ENCODE results near the gene PRR15L. TPM values are rescaled to one million over a fixed set of nuclear protein-coding genes. Genes with fewer than 3 reads are reported as not detected.
"Not testable (repeated sequence)": the region's sequence is repeated elsewhere in the genome, so short reads cannot be mapped to it uniquely, and the experiment has no call there.

PRR15L gene
- polyA plus RNA-seq, 4 donors = 15.8 to 26.7 (median 23.0) TPM

- peak; percentile 77 to 94 (median 83) for DNase-seq (ENCODE audit: low read depth in 4 of 4, low spot score in 2 of 4)
Measured at GRCh38 chr17:47941246-47942095, 16.2 kb downstream of the PRR15L start, which contains the start of gene PNPO. Gene PNPO (plus strand): TSS chr17:47941571. CDS start chr17:47941676, 105 bp downstream.

DNA sequence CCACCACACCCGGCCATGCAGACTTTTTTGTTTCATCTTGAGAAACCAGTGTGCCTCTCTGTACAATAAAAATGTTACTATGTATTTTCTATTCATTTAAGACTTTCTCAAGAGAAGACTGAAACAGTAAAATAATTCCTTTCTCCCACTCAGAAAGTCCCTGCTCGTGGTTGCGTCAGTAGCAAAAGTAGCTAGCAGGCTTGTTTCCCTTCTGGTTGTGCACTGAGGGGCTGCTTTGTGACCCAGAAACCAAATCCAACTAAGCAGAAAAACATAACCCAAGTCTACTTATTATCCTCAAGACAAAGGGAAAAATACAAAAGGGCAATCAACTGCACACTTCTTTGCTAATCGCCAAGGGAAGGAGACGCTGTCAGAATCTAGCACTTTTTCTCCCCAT lies 19.7 kb downstream of the PRR15L start:
- no peak for DNase-seq (ENCODE audit: low read depth in 4 of 4, low spot score in 2 of 4)

DNA sequence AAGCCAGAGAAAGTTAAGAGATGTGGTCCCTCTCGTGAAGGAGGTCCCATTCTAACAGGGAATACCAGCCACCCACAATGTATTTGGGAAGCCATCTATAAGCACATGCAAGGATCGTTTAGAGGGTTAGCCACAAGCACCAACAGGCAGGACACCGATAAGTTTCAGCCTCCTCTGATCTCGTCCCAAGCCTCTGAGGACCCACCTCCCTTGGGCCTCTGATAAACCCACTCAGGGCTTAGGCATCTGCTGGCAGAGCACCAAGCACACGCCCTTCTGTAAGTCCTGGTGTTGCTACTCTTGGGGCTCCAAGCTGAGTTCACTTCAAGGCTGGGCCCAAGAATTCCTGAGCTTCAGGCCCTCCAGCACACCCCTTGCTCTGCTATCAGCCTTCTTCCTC lies 21.7 kb downstream of the PRR15L start:
- DNase-seq (ENCODE audit: low read depth in 4 of 4, low spot score in 2 of 4) = no peak

DNA sequence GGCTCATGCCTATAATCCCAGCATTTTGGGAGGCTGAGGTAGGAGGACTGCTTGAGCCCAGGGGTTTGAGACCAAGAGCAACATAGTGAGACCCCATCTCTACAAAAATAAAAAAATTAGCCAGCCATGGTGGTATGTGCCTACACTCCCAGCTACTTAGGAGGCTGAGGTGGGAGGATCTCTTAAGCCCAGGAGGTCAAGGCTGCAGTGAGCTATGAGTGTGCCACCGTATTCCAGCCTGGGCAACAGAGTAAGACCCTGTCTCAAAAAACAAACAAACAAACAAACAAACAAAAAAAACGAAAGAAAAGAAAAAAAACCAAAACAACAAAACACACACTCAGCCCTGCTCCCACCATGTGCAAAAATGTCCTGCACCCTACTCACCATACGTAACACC lies 22.2 kb downstream of the PRR15L start:
- not testable (repeated sequence) for DNase-seq (ENCODE audit: low read depth in 4 of 4, low spot score in 2 of 4)

- no peak for DNase-seq (ENCODE audit: low read depth in 4 of 4, low spot score in 2 of 4)
Measured at GRCh38 chr17:47934856-47935255, 22.8 kb downstream of the PRR15L start.

- DNase-seq (ENCODE audit: low read depth in 4 of 4, low spot score in 2 of 4) = no peak
Measured at GRCh38 chr17:47931848-47932247, 25.8 kb downstream of the PRR15L start.

DNA sequence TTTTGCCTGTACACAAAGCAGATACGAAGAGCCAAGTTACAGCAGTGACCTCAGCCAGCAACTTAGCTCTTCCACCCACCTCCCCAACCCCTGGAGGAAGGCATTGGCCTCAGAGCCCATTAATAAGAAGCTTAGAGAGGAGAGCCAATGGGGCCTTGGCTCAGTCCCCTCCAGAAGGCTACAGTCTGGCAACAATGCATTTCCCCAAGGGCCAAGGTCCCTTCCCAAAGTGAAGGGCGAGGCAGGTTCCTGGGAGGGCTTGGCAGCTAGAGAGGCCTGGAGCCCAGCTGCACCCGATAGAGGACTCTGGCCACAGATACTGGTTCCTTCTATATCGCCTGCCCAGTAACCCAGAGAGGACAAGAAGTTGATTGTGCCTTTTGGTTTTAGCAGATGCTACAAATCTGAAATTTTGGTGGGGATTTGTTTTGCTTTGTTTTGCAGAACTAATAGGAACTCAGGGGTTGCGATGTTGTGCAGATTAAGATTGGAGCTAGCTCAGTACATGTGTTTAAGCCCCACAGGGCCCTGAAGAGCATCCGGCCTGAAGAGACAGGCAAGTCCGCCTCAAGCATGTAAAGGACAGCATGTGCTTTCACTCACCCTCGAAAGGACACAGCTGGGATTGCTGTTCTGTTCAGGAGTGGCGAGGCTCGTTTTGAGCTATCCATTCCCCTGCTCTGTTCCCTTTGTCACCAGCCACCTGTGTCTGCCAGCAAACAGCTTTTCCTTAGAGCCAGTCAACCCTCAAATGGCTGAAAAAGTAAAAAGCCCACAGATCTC lies 28.3 kb downstream of the PRR15L start:
- DNase-seq (ENCODE audit: low read depth in 4 of 4, low spot score in 2 of 4) = no peak

DNA sequence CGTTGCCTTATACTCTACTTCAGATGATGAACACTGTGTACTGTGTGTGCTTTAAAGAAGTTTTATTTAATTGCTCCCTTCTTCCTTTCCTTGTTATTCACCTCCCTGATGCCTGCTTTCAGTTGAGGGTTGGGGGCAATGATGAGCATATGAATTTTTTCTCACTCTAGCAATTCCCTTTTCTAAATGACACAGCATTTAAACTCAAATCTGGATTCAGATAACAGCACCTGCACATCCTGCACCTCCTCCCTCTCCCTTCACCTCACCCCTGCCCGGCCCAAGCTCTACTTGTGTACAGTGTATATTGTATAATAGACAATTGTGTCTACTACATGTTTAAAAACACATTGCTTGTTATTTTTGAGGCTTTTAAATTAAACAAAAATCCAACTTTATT lies 29.3 kb downstream of the PRR15L start:
- no peak for DNase-seq (ENCODE audit: low read depth in 4 of 4, low spot score in 2 of 4)

DNA sequence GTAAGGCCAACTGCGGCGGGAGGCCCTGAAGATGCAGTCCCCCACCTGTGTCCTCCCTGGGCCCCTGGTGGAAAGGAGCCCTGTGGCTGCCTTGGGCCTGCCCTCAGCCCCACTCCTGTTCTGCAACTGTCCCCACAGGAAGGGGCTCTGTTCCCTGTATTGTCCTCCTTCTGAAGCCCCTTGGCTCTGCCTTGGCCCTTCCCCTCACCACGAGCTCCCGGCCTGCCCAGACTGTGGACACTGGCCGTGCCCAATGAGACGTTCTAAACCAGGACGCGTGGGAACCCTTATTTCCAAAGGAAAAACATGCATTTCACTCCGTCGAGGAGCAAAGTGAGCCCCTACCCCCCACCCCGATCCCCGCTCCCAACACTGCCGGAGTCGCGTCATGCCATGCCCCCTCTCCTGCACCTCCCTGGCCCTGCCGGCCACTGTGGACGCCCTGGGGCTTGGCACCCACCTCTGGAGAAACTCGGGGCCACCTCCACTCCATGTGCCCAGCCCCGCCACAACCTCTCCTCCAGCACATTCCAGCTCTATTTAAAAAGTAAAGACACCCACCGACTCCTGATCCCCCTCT lies 29.8 kb downstream of the PRR15L start:
- no peak for DNase-seq (ENCODE audit: low read depth in 4 of 4, low spot score in 2 of 4)

GRCh38 chr17:47925678-47925988 lies 32.0 kb downstream of the PRR15L start:
- no peak for DNase-seq (ENCODE audit: low read depth in 4 of 4, low spot score in 2 of 4)

- DNase-seq (ENCODE audit: low read depth in 4 of 4, low spot score in 2 of 4) = no peak
Measured at GRCh38 chr17:47924785-47925677, 32.7 kb downstream of the PRR15L start.

- DNase-seq (ENCODE audit: low read depth in 4 of 4, low spot score in 2 of 4) = not testable (repeated sequence)
Measured at GRCh38 chr17:47919889-47920288, 37.8 kb downstream of the PRR15L start.

- no peak for DNase-seq (ENCODE audit: low read depth in 4 of 4, low spot score in 2 of 4)
Measured at GRCh38 chr17:47918991-47919390, 38.7 kb downstream of the PRR15L start.

DNA sequence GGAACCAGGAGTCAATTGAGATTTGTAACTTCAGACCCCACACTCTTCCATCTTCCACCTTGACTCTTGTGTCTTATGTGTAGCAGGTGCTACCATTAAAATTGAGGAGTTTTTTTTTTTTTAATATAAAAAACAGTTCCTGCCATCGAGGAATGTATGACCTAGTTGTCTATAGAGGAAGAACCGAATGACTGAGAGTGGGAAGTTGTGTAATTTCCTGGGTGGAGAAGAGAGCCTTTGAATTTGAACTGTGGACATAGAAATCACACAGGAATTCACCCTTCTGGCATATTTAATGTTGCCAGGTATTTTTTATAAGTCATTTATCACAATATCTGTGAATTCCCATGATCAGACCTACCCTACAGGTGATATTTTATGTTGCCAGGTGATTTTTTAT lies 39.7 kb downstream of the PRR15L start:
- DNase-seq (ENCODE audit: low read depth in 4 of 4, low spot score in 2 of 4) = no peak

DNA sequence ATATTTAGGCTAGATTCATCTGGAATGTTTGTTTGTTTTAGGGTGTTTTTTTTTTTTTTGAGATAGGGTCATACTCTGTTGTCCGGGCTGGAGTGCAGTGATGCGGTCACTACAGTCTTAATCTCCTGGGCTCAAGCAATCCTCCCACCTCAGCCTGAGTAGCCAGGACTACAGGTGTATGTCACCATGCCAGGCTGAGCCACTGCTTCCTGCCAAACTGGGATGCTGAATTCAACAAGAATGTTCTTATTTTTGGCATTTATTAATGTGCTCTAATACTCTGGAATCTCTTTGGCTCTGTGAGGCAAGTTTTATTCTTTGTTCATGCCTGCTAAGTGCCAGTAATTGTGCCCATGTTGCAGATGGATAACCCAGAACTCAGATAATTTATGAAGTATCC lies 40.1 kb downstream of the PRR15L start:
- DNase-seq (ENCODE audit: low read depth in 4 of 4, low spot score in 2 of 4) = no peak

GRCh38 chr17:47916489-47917208 lies 41.0 kb downstream of the PRR15L start:
- no peak for DNase-seq (ENCODE audit: low read depth in 4 of 4, low spot score in 2 of 4)

- no peak for DNase-seq (ENCODE audit: low read depth in 4 of 4, low spot score in 2 of 4)
Measured at GRCh38 chr17:47915776-47916398, 41.8 kb downstream of the PRR15L start.

GRCh38 chr17:47914306-47914948 lies 43.3 kb downstream of the PRR15L start:
- DNase-seq (ENCODE audit: low read depth in 4 of 4, low spot score in 2 of 4) = no peak

- DNase-seq (ENCODE audit: low read depth in 4 of 4, low spot score in 2 of 4) = no peak
Measured at GRCh38 chr17:47913050-47913449, 44.6 kb downstream of the PRR15L start.
